ENCODE results near the gene TMEM92. TPM values are rescaled to one million over a fixed set of nuclear protein-coding genes. Genes with fewer than 3 reads are reported as not detected.
"Not testable (repeated sequence)": the region's sequence is repeated elsewhere in the genome, so short reads cannot be mapped to it uniquely, and the experiment has no call there.

TMEM92 gene
- total RNA-seq, 2 experiments from 2014 or later = not detected

GRCh38 chr17:50283714-50284113, 9.4 kb downstream of the TMEM92 start:
- Histone ChIP-seq H3K4me3 (ENCODE audit: low read depth, low read length, poor library complexity, severe bottlenecking) (no peak overlapping the region), H3K36me3 (ENCODE audit: insufficient read depth, low read length) (no peaks in the 10 kb centered on the region), H3K9me2 (ENCODE audit: insufficient read depth, low read length) (no peaks in the 10 kb centered on the region), H3K79me2 (ENCODE audit: insufficient read depth, low read depth, low read length) (no peaks in the 10 kb centered on the region), H4K20me1 (ENCODE audit: insufficient read depth, low read length) (no peaks in the 10 kb centered on the region), H3K27ac (ENCODE audit: low read depth, low read length, poor library complexity, severe bottlenecking) (no peak overlapping the region), H2AFZ (ENCODE audit: low read length) (no peak overlapping the region), H3K4me1 (ENCODE audit: insufficient read depth, low read length, poor library complexity, severe bottlenecking) (no peaks in the 10 kb centered on the region), H3K9me3 (ENCODE audit: low read length) (no peaks in the 10 kb centered on the region), H3K4me2 (ENCODE audit: low read length) (no peak overlapping the region)
- no peak for DNase-seq (ENCODE audit: low spot score)
- CTCF ChIA-PET (ENCODE audit: unreplicated experiment) = no interaction called here
- POLR2A ChIA-PET = no interaction called here
- intact Hi-C loops (cut with micrococcal nuclease; ENCODE audit: unreplicated experiment) = no loop called here
- TF ChIP-seq EZH2phosphoT487 (IDR thresholded peaks at IDR 0.05; ENCODE audit: borderline replicate concordance, low read depth, low read length) = no peak
- TF ChIP-seq CTCF (conservative IDR thresholded peaks at IDR 0.05; ENCODE audit: low read length) = no peak
- BruUV-seq (replicated peaks) = no TSS peak

- Histone ChIP-seq H3K4me2 (ENCODE audit: low read length) (no peak overlapping the region), H3K36me3 (ENCODE audit: insufficient read depth, low read length) (no peaks in the 10 kb centered on the region), H3K27ac (ENCODE audit: low read depth, low read length, poor library complexity, severe bottlenecking) (no peak overlapping the region), H3K4me3 (ENCODE audit: low read depth, low read length, poor library complexity, severe bottlenecking) (no peak overlapping the region), H3K9me3 (ENCODE audit: low read length) (no peaks in the 10 kb centered on the region), H3K9me2 (ENCODE audit: insufficient read depth, low read length) (no peaks in the 10 kb centered on the region), H3K4me1 (ENCODE audit: insufficient read depth, low read length, poor library complexity, severe bottlenecking) (no peaks in the 10 kb centered on the region), H4K20me1 (ENCODE audit: insufficient read depth, low read length) (no peaks in the 10 kb centered on the region), H3K79me2 (ENCODE audit: insufficient read depth, low read depth, low read length) (no peaks in the 10 kb centered on the region), H2AFZ (ENCODE audit: low read length) (no peak overlapping the region)
- no peak for DNase-seq (ENCODE audit: low spot score)
- ChIA-PET CTCF (ENCODE audit: unreplicated experiment) (no interaction called here), POLR2A (interaction anchor here (0.7 kb wide), 1 partner anchor 36 kb away, joined by 4 read pairs; no protein-coding TSS in a partner anchor)
- intact Hi-C loops (cut with micrococcal nuclease; ENCODE audit: unreplicated experiment) = no loop called here
- TF ChIP-seq CTCF (conservative IDR thresholded peaks at IDR 0.05; ENCODE audit: low read length) = no peak
- TF ChIP-seq EZH2phosphoT487 (IDR thresholded peaks at IDR 0.05; ENCODE audit: borderline replicate concordance, low read depth, low read length) = no peak
- BruUV-seq (replicated peaks) = no TSS peak
Observed at GRCh38 chr17:50285941-50286340, 11.7 kb downstream of the TMEM92 start.

DNA sequence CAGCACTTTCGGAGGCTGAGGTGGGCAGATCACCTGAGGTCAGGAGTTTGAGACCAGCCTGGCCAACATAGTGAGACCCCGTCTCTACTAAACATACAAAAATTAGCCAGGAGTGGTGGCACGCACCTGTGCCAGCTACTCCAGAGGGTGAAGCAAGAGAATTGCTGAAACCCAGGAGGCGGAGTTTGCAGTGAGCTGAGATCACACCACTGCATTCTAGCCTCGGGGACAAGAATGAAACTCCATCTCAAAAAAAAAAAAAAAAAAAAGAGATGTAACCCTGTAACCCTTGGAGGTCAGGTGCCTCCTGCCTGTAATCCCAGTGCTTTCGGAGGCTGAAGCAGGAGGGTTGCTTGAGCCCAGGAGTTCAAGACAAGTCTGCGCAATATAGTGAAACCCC, 13.0 kb downstream of the TMEM92 start:
- H3K4me3 ChIP-seq (ENCODE audit: low read depth, low read length, poor library complexity, severe bottlenecking); CTCF ChIA-PET (ENCODE audit: unreplicated experiment); BruUV-seq (replicated peaks); H3K79me2 ChIP-seq (ENCODE audit: insufficient read depth, low read depth, low read length); H3K9me3 ChIP-seq (ENCODE audit: low read length); H2AFZ ChIP-seq (ENCODE audit: low read length); H3K9me2 ChIP-seq (ENCODE audit: insufficient read depth, low read length); POLR2A ChIA-PET; DNase-seq (ENCODE audit: low spot score); H3K4me1 ChIP-seq (ENCODE audit: insufficient read depth, low read length, poor library complexity, severe bottlenecking); H3K36me3 ChIP-seq (ENCODE audit: insufficient read depth, low read length); H4K20me1 ChIP-seq (ENCODE audit: insufficient read depth, low read length); H3K27ac ChIP-seq (ENCODE audit: low read depth, low read length, poor library complexity, severe bottlenecking); intact Hi-C loops (cut with micrococcal nuclease; ENCODE audit: unreplicated experiment); H3K4me2 ChIP-seq (ENCODE audit: low read length): not testable (repeated sequence)

All from OCI-LY7 (cell line).